Ascending aorta (tissue), 2 donors: ENCODE results near the gene LRTM2. TPM values are rescaled to one million over a fixed set of nuclear protein-coding genes. Genes with fewer than 3 reads are reported as not detected.

Experiments used
- DNase-seq, 2 donors: peaks; one replicate each; pipeline ENCODE4 v3.0.0-alpha.2; 2019; ENCODE audit warnings: low spot score in 2 of 2
- H3K27ac ChIP-seq, 2 donors: fragments of 200-600 bp; sonication (generic); one replicate each; pipeline ENCODE4 v1.5.1; 2016 to 2017; ENCODE audit warnings: mild to moderate bottlenecking in 1 of 2
- H3K27me3 ChIP-seq: fragments of 200-600 bp; sonication (generic); one replicate; pipeline ENCODE4 v1.5.1; 2017
- H3K36me3 ChIP-seq, 2 donors: fragments of 200-600 bp; sonication (generic); one replicate each; pipeline ENCODE4 v1.5.1; 2016
- H3K4me1 ChIP-seq, 2 donors: fragments of 200-600 bp; sonication (generic); one replicate each; pipeline ENCODE4 v1.5.1; 2016 to 2017; ENCODE audit warnings: mild to moderate bottlenecking in 1 of 2
- H3K4me3 ChIP-seq, 2 donors: fragments of 200-600 bp; sonication (generic); one replicate each; pipeline ENCODE4 v1.5.1; 2016 to 2017; ENCODE audit warnings: mild to moderate bottlenecking in 1 of 2
- H3K9me3 ChIP-seq, 2 donors: fragments of 200-600 bp; sonication (generic); one replicate each; pipeline ENCODE4 v1.5.1; 2016
- intact Hi-C: fragments of 100-400 bp; cut with DNase I; formaldehyde crosslinking; loops from one replicate; pipeline ENCODE4 v1.15.1; 2023
- total RNA-seq: library from RNA; depleted of rRNA; stranded (reverse); fragments of >200 nt; gene quantifications from one replicate; pipeline ENCODE4 v1.1.0, GENCODE V29; 2016
- TF ChIP-seq, protein P1 (sequence below), 3 experiments: fragments of 200-600 bp in 2 of 3; fragments of 450-650 bp in 1 of 3; sonication (generic) in 2 of 3; IDR thresholded peaks; one replicate each; pipeline ENCODE4 v1.5.1; 2016 to 2019; ENCODE audit warnings: antibody characterized with exemption in 3 of 3, mild to moderate bottlenecking in 1 of 3, moderate library complexity in 1 of 3

LRTM2 gene
- total RNA-seq, 1 donor from 2014 or later: not detected

DNA sequence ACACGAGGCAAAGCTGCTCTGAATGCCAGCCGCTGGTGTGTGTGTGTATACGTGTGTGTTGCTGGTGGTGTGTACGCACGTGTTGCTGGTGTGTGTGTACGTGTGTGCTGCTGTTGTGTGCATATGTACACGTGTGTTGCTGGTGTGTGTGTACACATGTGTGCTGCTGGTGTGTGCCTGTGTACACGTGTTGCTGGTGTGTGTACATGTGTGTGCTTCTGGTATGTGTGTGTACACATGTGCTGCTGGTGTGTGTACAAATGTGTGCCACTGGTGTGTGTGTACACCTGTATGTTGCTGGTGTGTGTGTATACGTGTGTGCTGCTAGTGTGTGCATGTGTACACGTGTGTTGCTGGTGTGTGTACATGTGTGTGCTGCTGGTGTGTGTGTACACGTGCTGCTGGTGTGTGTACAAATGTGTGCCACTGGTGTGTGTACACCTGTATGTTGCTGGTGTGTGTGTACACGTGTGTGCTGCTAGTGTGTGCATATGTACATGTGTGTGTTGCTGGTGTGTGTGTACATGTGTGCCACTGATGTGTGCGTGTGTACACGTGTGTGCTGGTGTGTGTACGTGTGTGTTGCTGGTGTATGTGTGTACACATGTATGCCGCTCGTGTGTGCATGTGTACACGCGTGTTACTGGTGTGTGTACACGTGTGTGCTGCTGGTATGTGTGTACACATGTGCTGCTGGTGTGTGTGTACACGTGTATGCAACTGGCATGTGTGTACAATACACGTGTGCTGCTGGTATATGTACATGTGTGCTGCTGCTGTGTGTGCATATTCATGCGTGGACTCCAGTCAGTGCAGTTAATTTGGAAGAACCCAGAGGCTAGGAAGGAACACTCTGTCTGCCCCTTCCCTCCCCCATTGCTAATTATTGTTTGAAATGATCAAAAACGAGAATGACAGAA, 50.9 kb downstream of the LRTM2 start:
- H3K4me3 ChIP-seq: no peak overlapping the region
- intact Hi-C loops: no loop called here
- no peaks in the 10 kb centered on the region for H3K36me3 ChIP-seq
- H3K4me1 ChIP-seq: no peaks in the 10 kb centered on the region
- peak in 1 of 2 donors; percentile 27 for DNase-seq
- no peaks in the 10 kb centered on the region for H3K9me3 ChIP-seq
- TF ChIP-seq, protein P1, sequence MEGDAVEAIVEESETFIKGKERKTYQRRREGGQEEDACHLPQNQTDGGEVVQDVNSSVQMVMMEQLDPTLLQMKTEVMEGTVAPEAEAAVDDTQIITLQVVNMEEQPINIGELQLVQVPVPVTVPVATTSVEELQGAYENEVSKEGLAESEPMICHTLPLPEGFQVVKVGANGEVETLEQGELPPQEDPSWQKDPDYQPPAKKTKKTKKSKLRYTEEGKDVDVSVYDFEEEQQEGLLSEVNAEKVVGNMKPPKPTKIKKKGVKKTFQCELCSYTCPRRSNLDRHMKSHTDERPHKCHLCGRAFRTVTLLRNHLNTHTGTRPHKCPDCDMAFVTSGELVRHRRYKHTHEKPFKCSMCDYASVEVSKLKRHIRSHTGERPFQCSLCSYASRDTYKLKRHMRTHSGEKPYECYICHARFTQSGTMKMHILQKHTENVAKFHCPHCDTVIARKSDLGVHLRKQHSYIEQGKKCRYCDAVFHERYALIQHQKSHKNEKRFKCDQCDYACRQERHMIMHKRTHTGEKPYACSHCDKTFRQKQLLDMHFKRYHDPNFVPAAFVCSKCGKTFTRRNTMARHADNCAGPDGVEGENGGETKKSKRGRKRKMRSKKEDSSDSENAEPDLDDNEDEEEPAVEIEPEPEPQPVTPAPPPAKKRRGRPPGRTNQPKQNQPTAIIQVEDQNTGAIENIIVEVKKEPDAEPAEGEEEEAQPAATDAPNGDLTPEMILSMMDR (IDR thresholded peaks at IDR 0.05): no peak
- H3K27me3 ChIP-seq: no peaks in the 10 kb centered on the region
- no peak overlapping the region for H3K27ac ChIP-seq

DNA sequence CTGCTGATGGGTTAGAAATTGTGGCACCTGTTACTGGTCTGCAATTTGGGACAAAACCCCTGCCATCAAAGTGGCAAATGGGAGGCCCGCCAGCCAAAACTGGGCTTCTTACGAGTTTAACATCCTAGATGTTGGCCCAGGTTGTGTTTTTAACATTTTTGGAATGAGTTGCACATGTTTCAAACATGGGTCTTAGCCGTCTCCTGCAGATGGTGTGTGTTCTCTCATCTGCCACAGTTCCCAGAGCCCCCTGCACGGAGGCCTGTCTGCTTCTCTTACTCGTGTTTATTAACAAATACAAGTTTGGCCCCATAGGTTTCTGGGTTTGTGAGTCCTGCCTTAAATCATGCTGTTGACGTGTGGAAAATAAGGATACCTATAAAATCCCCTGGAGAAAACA, 51.6 kb downstream of the LRTM2 start:
- no peaks in the 10 kb centered on the region for H3K36me3 ChIP-seq
- intact Hi-C loops: no loop called here
- H3K27ac ChIP-seq: no peak overlapping the region
- no peak overlapping the region for H3K4me3 ChIP-seq
- H3K27me3 ChIP-seq: no peaks in the 10 kb centered on the region
- no peaks in the 10 kb centered on the region for H3K4me1 ChIP-seq
- peak in 1 of 2 donors; percentile 25 for DNase-seq
- TF ChIP-seq, protein P1 (IDR thresholded peaks at IDR 0.05): no peak
- H3K9me3 ChIP-seq: no peaks in the 10 kb centered on the region

DNA sequence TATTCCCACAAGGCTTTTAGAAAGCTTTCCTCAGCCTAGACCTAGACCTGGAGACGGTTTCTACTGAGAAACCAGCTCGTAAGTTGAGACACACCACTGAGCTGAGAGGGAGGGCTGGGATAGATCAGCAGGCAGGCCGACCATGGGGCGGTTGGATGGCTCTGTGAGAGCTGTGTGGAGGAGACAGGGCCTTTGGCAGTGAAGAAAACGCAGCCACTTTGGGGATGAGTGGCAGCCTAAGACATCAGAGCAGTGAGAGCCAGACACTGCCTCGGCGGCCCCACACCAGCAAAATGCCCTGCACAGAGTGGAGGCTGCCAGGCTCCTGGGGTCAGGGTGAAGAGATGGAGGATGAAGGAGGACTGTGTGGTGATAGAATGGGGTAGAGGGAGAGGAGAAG, 52.1 kb downstream of the LRTM2 start:
- intact Hi-C loops: no loop called here
- no peaks in the 10 kb centered on the region for H3K27me3 ChIP-seq
- no peaks in the 10 kb centered on the region for H3K4me1 ChIP-seq
- no peak overlapping the region for H3K27ac ChIP-seq
- H3K36me3 ChIP-seq: no peaks in the 10 kb centered on the region
- H3K9me3 ChIP-seq: no peaks in the 10 kb centered on the region
- DNase-seq: no peak
- TF ChIP-seq, protein P1 (IDR thresholded peaks at IDR 0.05): no peak
- H3K4me3 ChIP-seq: no peak overlapping the region

DNA sequence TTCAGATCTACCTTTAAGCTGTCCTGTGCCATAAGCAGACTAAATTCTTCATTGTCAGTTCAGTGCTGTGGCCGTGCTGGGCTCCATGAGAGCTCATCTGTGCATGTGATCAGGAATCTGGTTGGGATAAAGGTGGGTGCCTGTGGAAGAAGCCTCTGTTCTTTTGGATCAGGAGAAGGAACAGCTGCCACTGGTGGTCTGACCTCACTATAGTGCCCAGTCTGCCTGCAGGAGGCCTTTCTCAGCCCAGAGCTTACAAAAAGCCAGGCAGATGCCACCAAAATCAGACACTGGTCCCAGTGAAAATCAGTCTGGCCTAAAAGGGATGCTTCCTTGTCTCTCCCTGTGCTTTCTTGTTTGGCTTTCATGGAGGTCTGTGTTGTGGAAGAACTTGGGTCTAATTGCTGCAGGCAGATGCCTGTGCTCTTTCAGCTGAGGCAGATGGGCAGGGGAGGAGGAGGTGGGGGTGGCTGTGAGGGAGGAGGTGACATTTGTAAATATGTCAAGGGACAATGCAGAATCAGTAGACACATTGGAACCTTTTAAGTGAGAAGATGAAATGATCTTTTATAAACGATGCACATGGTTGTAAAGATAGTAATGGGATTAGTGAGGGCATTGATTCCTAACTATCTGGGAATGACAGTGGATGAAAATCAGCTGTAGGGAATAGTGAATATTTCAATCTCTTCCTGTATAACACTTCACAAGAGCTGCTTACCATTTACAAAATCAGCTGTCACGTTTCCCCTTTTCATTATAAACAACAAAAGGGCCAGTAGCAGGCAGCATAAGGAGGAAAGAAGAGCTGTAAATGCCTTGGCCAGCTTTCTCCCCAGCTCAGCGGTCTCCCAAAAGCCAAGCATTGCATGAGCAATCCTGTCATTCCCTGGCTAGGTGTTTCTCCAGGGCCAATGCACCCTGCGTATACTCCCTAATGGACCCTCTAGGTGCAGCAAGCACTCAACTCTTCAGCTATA, 53.5 kb downstream of the LRTM2 start:
- H3K4me3 ChIP-seq: no peak overlapping the region
- H3K4me1 ChIP-seq: no peaks in the 10 kb centered on the region
- H3K9me3 ChIP-seq: no peaks in the 10 kb centered on the region
- intact Hi-C loops: no loop called here
- no peaks in the 10 kb centered on the region for H3K36me3 ChIP-seq
- no peaks in the 10 kb centered on the region for H3K27me3 ChIP-seq
- TF ChIP-seq, protein P1 (IDR thresholded peaks at IDR 0.05): no peak
- H3K27ac ChIP-seq: no peak overlapping the region
- no peak for DNase-seq

DNA sequence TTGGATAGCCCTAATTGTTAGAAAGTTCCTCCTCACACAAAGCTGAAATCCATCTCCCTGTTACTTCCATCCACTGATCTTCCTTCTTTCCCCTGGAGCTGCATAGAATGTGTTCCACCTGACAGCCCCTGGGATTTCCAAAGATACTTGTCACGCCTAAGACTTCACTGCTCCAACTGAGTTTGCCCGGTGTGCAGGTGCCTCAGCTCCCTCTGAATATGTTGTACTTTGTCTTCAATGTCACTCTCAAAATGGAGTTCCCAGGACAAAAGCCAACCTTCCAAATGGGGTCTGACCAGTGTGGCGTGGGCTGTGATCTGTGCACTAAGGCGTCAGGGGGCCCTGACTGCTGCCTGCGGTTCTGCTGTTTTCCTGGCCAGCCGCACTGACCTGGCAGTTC, 55.2 kb downstream of the LRTM2 start:
- H3K4me1 ChIP-seq: no peaks in the 10 kb centered on the region
- no peaks in the 10 kb centered on the region for H3K27me3 ChIP-seq
- H3K36me3 ChIP-seq: no peaks in the 10 kb centered on the region
- H3K9me3 ChIP-seq: no peaks in the 10 kb centered on the region
- H3K27ac ChIP-seq: no peak overlapping the region
- TF ChIP-seq, protein P1 (IDR thresholded peaks at IDR 0.05): no peak
- no peak for DNase-seq
- no peak overlapping the region for H3K4me3 ChIP-seq
- intact Hi-C loops: no loop called here
